Small intestine (tissue), 7 donors: ENCODE measurements around the gene WDR91. TPM values are rescaled to one million over a fixed set of nuclear protein-coding genes. Genes with fewer than 3 reads are reported as not detected.

Source experiments
- DNase-seq, 2 donors: peaks; one replicate each; pipeline versions ENCODE4 v3.0.0 to v3.0.0-alpha.2; 2013
- FAIRE-seq: peaks from 2 replicates; lab custom pipeline; 2012; peaks lifted over from hg19 to GRCh38; lab: Jason Lieb, UNC
- H3K27ac ChIP-seq, 3 donors: one replicate each; pipeline ENCODE4 v1.5.1; 2013; ENCODE audit warnings: low read length in 2 of 3, mild to moderate bottlenecking in 2 of 3, control low read depth in 1 of 3, inconsistent platforms in 1 of 3, low read depth in 1 of 3, moderate library complexity in 1 of 3
- H3K27me3 ChIP-seq, 3 donors: one replicate each; pipeline ENCODE4 v1.6.1; 2013; ENCODE audit warnings: low read length in 3 of 3, inconsistent platforms in 1 of 3; ENCODE audit not compliant: control insufficient read depth in 3 of 3, insufficient read depth in 3 of 3
- H3K36me3 ChIP-seq, 3 donors: one replicate each; pipeline ENCODE4 v1.6.1; 2013; ENCODE audit warnings: low read length in 3 of 3, inconsistent platforms in 1 of 3, low read depth in 1 of 3, mild to moderate bottlenecking in 1 of 3, moderate library complexity in 1 of 3; ENCODE audit not compliant: control insufficient read depth in 3 of 3, insufficient read depth in 2 of 3
- H3K4me1 ChIP-seq, 3 donors: one replicate each; pipeline ENCODE4 v1.6.1; 2013; ENCODE audit warnings: low read length in 2 of 3, inconsistent platforms in 1 of 3, low read depth in 1 of 3, mild to moderate bottlenecking in 1 of 3, moderate library complexity in 1 of 3; ENCODE audit not compliant: control insufficient read depth in 3 of 3, insufficient read depth in 2 of 3
- H3K4me3 ChIP-seq, 3 donors: one replicate each; pipeline ENCODE4 v1.5.1; 2013; ENCODE audit warnings: low read length in 3 of 3, control low read depth in 1 of 3, inconsistent platforms in 1 of 3, low read depth in 1 of 3, mild to moderate bottlenecking in 1 of 3, moderate library complexity in 1 of 3
- H3K9me3 ChIP-seq, 2 donors: one replicate each; pipeline ENCODE4 v1.6.1; 2013; ENCODE audit warnings: low read depth in 1 of 2, low read length in 1 of 2; ENCODE audit not compliant: control insufficient read depth in 2 of 2, insufficient read depth in 1 of 2
- WGBS, 3 donors: extraction: QIAGEN DNeasy Blood & Tissue Kit; methylation state at CpG; one replicate each; pipeline ENCODE4 v1.1.7; 2013; 5-methylcytosine and 5-hydroxymethylcytosine counted together
- polyA plus RNA-seq, 4 donors: library from polyadenylated mRNA; stranded (reverse) in 3 of 4; unstranded in 1 of 4; fragments of 200-250 nt in 3 of 4; fragments of 120-200 nt in 1 of 4; gene quantifications; one replicate each; pipeline versions ENCODE4 v1.2.1 to v1.2.3, GENCODE V29; 2013
- donor health status: healthy with polysubstance abuse.
- donor health status: control.
- donor health status: control.
- donor health status: Bipolar disorder and iron deficiency.
- donor health status: healthy.

WDR91 gene
- polyA plus RNA-seq, 4 donors, result 2.7 to 5.8 (median 4.5) TPM

GRCh38 chr7:135143885-135144668, 67.2 kb downstream of the WDR91 start:
- Histone ChIP-seq H3K4me1 (peaks cover 0 to 11% (median 2%) of the 10 kb centered on the region in 3 donors), H3K27me3 (no peaks in the 10 kb centered on the region), H3K27ac (no peak overlapping the region), H3K4me3 (no peak overlapping the region), H3K36me3 (no peaks in the 10 kb centered on the region), H3K9me3 (no peaks in the 10 kb centered on the region)
- WGBS, 3 donors, result 89 to 93% (median 90%) methylated on average over 3 of the region's 3 CpGs
- DNase-seq, result no peak
- no peak for FAIRE-seq

Other genes starting within 250 kb of the WDR91 start
- gene AGBL3, start 225.0 kb downstream of the WDR91 start, polyA plus RNA-seq, result 1 to 10 TPM in 1 of 4 donors, under 1 TPM in 3; 0.27 to 3.8 (median 0.88) TPM
- gene TMEM140, start 63.5 kb downstream of the WDR91 start, polyA plus RNA-seq, result 10 to 100 TPM in 3 of 4 donors, 1 to 10 TPM in 1; 5.4 to 19.3 (median 12.4) TPM
- gene CYREN, start 40.8 kb downstream of the WDR91 start, polyA plus RNA-seq, result 10 to 100 TPM; 26.6 to 33.8 (median 28.9) TPM
- not detected for gene STRA8, start 22.3 kb upstream of the WDR91 start, polyA plus RNA-seq